DND-41 (cell line): ENCODE results near the gene OLFML2A.

Source experiments
- EZH2 ChIP-seq: IDR thresholded peaks from 3 replicates; pipeline ENCODE4 v1.6.1; 2012; ENCODE audit warnings: borderline replicate concordance, low read depth, mild to moderate bottlenecking, moderate library complexity, low read length, inconsistent platforms; ENCODE audit not compliant: severe bottlenecking
- TF ChIP-seq, protein P1 (sequence below): IDR thresholded peaks from 2 replicates; pipeline ENCODE4 v1.5.1; 2012; ENCODE audit warnings: borderline replicate concordance, low read length, moderate library complexity, mild to moderate bottlenecking; ENCODE audit not compliant: poor library complexity, severe bottlenecking; ENCODE audit errors: extremely low read depth

DNA sequence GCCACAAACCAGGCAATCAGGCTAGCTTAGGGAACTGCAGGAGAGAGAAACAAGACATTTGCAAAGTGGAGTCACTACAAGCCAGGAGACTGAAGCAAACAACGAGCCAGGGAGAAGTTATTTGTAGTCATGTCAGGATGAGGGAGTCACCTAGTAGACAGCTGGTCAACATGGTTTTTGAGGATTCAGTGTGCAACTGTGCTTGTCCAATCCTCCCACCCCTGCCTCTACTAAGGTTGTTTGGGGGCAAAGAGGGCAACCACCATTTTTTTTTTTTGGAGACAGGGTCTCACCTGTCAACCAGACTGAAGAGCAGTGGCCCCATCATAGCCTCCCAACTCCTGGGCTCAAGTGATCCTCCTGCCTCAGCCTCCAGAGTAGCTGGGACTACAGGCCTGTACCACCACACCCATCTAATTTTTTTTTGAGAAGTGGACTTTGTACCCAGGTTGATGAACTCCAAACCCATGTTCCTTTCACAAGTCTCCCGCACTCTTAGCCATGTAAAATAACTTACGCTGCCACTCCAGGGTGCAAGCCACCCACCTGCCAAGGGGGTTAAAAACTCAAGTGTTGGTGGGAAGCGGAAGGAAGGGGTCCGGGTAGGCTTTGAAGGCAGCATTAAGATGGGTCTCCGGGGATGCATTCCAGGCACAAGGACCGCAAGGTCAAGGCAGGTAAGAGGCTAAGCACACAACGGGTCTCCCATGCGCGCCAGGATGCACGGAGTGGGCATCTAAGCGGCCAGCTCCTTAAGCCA is 83.8 kb downstream of the OLFML2A start:
- TF ChIP-seq, protein P1, sequence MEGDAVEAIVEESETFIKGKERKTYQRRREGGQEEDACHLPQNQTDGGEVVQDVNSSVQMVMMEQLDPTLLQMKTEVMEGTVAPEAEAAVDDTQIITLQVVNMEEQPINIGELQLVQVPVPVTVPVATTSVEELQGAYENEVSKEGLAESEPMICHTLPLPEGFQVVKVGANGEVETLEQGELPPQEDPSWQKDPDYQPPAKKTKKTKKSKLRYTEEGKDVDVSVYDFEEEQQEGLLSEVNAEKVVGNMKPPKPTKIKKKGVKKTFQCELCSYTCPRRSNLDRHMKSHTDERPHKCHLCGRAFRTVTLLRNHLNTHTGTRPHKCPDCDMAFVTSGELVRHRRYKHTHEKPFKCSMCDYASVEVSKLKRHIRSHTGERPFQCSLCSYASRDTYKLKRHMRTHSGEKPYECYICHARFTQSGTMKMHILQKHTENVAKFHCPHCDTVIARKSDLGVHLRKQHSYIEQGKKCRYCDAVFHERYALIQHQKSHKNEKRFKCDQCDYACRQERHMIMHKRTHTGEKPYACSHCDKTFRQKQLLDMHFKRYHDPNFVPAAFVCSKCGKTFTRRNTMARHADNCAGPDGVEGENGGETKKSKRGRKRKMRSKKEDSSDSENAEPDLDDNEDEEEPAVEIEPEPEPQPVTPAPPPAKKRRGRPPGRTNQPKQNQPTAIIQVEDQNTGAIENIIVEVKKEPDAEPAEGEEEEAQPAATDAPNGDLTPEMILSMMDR: no peak
- no peak for TF ChIP-seq EZH2
